OCI-LY3 (cell line): ENCODE results near the gene LRRC37A.
"Not testable (repeated sequence)": the region's sequence is repeated elsewhere in the genome, so short reads cannot be mapped to it uniquely, and the experiment has no call there.

ENCODE experiments used
- CTCF ChIP-seq: fragments of 200-600, 300-600 bp; sonication (generic); IDR thresholded peaks from 2 replicates; pipeline ENCODE4 v1.5.1; 2014; ENCODE audit warnings: antibody characterized with exemption, low read length, low read depth
- EZH2phosphoT487 ChIP-seq: fragments of 200-600 bp; shearing (Covaris generic); IDR thresholded peaks from 2 replicates; pipeline ENCODE4 v1.6.1; 2018; ENCODE audit warnings: antibody characterized with exemption, mixed run types, low read depth

- not testable (repeated sequence) for TF ChIP-seq EZH2phosphoT487, CTCF
Measured at GRCh38 chr17:46361755-46362154, 66.8 kb downstream of the LRRC37A start, which contains the start of gene ARL17B.
